NCI-H460 (cell line): ENCODE data around the gene COL6A6. TPM values are rescaled to one million over a fixed set of nuclear protein-coding genes. Genes with fewer than 3 reads are reported as not detected.
A peak's percentile ranks its signal among the peaks of the same experiment; 100 is the strongest.
"Not testable (repeated sequence)": the region's sequence is repeated elsewhere in the genome, so short reads cannot be mapped to it uniquely, and the experiment has no call there.

Experiments
- DNase-seq: peaks from one replicate; pipeline ENCODE4 v3.0.0-alpha.2; 2016; ENCODE audit warnings: low read depth; ENCODE audit errors: extremely low read depth
- total RNA-seq: library from RNA; depleted of rRNA; stranded (reverse); fragments of >200 nt; shearing (Covaris generic); gene quantifications from 2 replicates; pipeline ENCODE4 v1.2.3, GENCODE V29; 2014; rRNA removed

Gene COL6A6
- total RNA-seq, 1 experiment from 2014 or later, result not detected

- no peak for DNase-seq
These were observed 11.1 kb downstream of the COL6A6 start for GRCh38 chr3:130528120-130528519.

- DNase-seq, result no peak
These were observed 12.7 kb downstream of the COL6A6 start for GRCh38 chr3:130529486-130530215.

GRCh38 chr3:130533247-130533646, 16.3 kb downstream of the COL6A6 start:
- no peak for DNase-seq

- no peak for DNase-seq
These were observed 20.8 kb downstream of the COL6A6 start for GRCh38 chr3:130537673-130538304.

GRCh38 chr3:130539005-130539404, 22.0 kb downstream of the COL6A6 start:
- peak; percentile 36 for DNase-seq

- no peak for DNase-seq
These were observed 26.3 kb downstream of the COL6A6 start for GRCh38 chr3:130543322-130543721.

GRCh38 chr3:130546920-130547679, 30.1 kb downstream of the COL6A6 start:
- DNase-seq, result no peak

GRCh38 chr3:130547680-130548065, 30.7 kb downstream of the COL6A6 start:
- DNase-seq, result not testable (repeated sequence)

GRCh38 chr3:130548356-130548755, 31.4 kb downstream of the COL6A6 start:
- DNase-seq, result no peak

GRCh38 chr3:130557336-130558035, 40.5 kb downstream of the COL6A6 start:
- no peak for DNase-seq

GRCh38 chr3:130558366-130558765, 41.4 kb downstream of the COL6A6 start:
- DNase-seq, result no peak

GRCh38 chr3:130565224-130565623, 48.2 kb downstream of the COL6A6 start:
- DNase-seq, result no peak

Other genes starting within 250 kb of the COL6A6 start
- not detected in 2 replicates for gene COL6A5, start 171.5 kb upstream of the COL6A6 start, total RNA-seq
- 22.8 and 29.2 TPM in 2 replicates for gene PIK3R4, start 229.7 kb downstream of the COL6A6 start, total RNA-seq